NB4 (cell line): ENCODE data around the gene UBA3.

Experiments
- DNase-seq: peaks from one replicate; pipeline ENCODE4 v3.0.0; 2010; ENCODE audit warnings: low read depth
- H3K4me3 ChIP-seq: one replicate; pipeline ENCODE4 v1.5.1; 2011; ENCODE audit warnings: mild to moderate bottlenecking, low read depth, low read length, moderate library complexity
- MYC ChIP-seq: IDR thresholded peaks from 2 replicates; pipeline ENCODE4 v1.6.1; 2011; ENCODE audit warnings: low read depth, low read length
- POLR2A ChIP-seq: IDR thresholded peaks from 2 replicates; pipeline ENCODE4 v1.6.1; 2011; ENCODE audit warnings: mild to moderate bottlenecking; ENCODE audit not compliant: insufficient read length; ENCODE audit errors: extremely low read depth
- TF ChIP-seq, protein P1 (sequence below): IDR thresholded peaks from one replicate; pipeline ENCODE4 v1.5.1; 2012; ENCODE audit warnings: low read depth, low read length
- TF ChIP-seq, protein P2 (sequence below): IDR thresholded peaks from 2 replicates; pipeline ENCODE4 v1.6.1; 2011; ENCODE audit warnings: low read depth, low read length

UBA3 gene

DNA sequence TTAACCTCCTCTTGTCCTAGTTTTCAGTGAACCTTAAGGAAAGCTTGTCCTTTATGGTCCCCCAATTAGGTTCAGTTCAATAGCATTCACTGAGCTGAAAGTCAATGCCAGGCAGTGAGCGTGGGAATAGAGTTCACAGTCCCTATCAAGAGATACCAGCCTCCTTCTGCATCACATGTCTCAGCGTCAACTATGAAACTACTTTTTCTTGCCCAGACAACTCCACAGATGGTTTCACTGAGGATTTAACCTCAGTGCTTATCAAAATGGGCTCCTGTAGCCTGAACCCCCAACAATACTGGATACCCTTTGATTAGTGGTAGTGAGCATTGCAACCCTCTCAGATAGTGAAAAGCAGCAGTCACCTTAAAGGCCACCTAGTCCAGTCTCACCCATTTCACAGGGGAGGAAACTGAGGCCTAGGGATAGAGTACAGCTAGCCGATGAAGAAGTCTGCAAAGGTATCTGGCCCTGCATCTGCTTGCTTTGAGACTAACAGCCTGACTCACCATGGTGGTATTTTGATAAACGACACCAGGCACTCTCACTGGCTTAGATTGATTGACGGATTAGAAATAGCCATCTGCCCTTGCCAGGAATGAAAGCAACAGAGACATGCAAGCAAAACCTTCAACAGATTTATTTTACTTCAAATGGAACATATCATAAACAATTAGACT, 1.6 kb upstream of the UBA3 start:
- no peak for DNase-seq
- TF ChIP-seq, protein P1, sequence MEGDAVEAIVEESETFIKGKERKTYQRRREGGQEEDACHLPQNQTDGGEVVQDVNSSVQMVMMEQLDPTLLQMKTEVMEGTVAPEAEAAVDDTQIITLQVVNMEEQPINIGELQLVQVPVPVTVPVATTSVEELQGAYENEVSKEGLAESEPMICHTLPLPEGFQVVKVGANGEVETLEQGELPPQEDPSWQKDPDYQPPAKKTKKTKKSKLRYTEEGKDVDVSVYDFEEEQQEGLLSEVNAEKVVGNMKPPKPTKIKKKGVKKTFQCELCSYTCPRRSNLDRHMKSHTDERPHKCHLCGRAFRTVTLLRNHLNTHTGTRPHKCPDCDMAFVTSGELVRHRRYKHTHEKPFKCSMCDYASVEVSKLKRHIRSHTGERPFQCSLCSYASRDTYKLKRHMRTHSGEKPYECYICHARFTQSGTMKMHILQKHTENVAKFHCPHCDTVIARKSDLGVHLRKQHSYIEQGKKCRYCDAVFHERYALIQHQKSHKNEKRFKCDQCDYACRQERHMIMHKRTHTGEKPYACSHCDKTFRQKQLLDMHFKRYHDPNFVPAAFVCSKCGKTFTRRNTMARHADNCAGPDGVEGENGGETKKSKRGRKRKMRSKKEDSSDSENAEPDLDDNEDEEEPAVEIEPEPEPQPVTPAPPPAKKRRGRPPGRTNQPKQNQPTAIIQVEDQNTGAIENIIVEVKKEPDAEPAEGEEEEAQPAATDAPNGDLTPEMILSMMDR = no peak
- TF ChIP-seq POLR2A (no peak), MYC (no peak)
- TF ChIP-seq, protein P2, sequence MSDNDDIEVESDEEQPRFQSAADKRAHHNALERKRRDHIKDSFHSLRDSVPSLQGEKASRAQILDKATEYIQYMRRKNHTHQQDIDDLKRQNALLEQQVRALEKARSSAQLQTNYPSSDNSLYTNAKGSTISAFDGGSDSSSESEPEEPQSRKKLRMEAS = no peak

DNA sequence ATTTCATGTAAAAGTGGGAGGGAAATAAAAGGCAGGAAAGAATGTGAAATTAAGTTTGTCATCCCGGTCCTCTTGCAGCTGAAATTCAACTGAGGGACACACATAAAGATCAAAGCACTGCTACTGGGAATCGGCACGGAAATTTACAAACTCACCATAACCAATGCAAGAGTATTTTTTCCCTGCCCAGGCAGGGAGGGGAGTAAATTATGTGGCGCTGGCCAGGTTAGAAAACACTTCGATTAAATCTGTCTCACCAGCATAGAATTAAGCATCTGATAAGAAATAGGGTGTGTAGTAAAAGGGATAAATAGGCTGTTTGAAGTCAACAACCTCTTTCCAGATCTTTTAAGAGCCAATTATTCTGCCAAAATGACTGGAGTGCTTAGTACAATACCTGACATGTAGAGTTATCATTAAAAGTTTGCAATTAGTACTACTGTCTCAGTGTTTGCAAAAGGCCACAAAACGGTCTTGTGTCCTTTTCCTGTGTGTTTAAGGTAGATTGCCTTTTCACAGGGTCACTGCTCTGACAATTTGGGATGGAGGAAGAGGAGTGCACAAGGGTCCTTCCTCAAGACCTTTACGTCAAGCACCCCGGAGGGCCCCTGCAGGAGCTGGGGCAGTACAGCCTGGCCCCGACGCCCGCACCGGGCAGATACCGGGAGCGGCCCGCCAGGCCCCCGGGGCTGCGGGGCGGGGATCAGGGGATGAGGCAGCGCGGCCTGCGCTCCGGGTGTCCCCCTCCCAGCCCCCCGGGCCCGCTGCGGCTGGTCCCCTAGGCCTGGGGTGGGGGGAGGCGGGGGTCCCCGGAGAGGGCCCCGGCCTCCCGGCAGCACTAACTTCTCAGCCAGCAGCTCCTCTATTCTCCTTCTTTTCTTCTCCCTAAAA, 651 bp downstream of the UBA3 start:
- peak; percentile 34 for DNase-seq
- H3K4me3 ChIP-seq = peak overlapping the region; percentile 93
- TF ChIP-seq POLR2A (no peak), MYC (no peak)
- TF ChIP-seq, protein P2 = no peak
- TF ChIP-seq, protein P1 = no peak

More for the DNA sequence above, 1.6 kb upstream of the UBA3 start:
- no peak overlapping the region for H3K4me3 ChIP-seq

DNA sequence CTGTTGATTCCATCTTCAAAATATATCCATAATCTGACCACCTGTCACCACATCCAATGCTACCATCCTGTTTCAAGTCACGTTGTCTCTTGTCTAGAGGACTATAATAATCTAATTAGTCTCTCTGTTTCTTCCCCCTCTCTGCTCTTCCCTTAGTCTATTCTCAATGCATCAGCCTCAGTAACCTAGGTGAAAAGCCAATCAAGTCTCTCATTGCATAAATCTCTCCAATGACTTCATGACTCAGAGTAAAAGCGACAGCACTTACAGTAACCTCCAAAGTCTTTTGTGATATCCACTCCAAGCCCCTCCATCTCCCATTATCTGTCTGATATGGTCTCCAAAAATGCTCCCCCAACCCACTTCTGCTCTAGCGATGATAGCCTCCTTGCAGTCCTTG, 7.2 kb downstream of the UBA3 start:
- H3K4me3 ChIP-seq = no peak overlapping the region
- no peak for DNase-seq
- TF ChIP-seq, protein P2 = no peak
- TF ChIP-seq POLR2A = no peak
- TF ChIP-seq MYC = no peak
- TF ChIP-seq, protein P1 = no peak

DNA sequence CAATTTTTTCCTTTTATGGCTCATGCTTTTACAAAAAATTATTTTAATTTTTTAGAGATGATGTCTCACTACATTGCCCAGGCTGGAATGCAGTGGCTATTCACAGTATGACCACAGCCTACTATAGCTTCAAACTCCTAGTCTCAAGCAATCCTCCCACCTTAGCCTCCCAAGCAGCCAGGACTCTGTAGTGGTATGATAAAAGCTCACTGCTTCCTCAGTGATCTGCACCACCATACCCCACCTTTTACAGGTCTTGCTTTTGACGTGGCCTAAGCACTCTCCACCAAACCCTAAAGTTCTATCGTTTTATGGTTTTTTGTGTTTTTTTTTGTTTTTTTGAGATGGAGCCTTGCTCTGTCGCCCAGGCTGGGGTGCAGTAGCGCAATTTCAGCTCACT, 14.0 kb downstream of the UBA3 start:
- no peak overlapping the region for H3K4me3 ChIP-seq
- DNase-seq = no peak
- TF ChIP-seq POLR2A (no peak), MYC (no peak)
- TF ChIP-seq, protein P2 = no peak
- TF ChIP-seq, protein P1 = no peak

DNA sequence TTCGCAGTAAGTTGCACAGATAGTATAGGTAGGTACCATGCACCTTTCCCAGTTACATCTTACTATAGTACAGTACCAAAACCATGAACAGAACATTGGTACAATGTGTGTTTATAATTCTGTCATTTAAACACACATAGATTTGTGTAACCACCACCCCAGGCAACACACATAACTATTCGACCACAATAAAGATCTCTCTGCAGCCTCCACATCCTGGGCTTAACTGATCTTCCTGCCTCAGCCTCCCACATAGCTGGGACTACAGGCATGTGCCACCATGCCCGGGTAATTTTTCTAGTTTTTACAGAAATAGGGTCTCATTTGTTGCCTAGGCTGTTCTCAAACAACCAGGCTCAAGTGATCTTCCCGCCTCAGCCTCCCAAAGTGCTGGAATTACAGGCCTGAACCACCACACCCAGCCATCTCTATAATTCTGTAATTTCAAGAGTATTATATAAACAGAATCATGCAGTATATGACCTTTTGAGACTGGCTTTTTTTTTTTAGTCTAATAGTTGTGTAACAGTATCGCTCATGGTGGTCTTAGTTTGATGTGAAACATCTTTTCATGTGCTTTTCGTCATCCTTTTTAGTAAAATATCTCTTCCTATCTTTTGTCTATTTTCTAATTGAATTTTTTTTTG, 14.7 kb downstream of the UBA3 start:
- no peak for DNase-seq
- no peak for TF ChIP-seq POLR2A
- TF ChIP-seq, protein P1 = no peak
- no peak for TF ChIP-seq MYC
- H3K4me3 ChIP-seq = no peak overlapping the region
